Measurements from ENCODE around the gene NT5C3A.

GRCh38 chr7:33109758-33110238 is 47.2 kb upstream of the NT5C3A start:
- no peak for TF ChIP-seq ZNF670 (tag by site-specific recombination; IDR thresholded peaks at IDR 0.05; ENCODE audit: low read depth)
- no peak for TF ChIP-seq CTCF (tag by site-specific recombination; IDR thresholded peaks at IDR 0.05)
- TF ChIP-seq ZNF701 (tag by site-specific recombination; IDR thresholded peaks at IDR 0.05): no peak
- TF ChIP-seq ZNF274 (IDR thresholded peaks at IDR 0.05; ENCODE audit: low read length): no peak
- no peak for TF ChIP-seq ZNF274 (tag by site-specific recombination; IDR thresholded peaks at IDR 0.05; ENCODE audit: borderline replicate concordance)
- no peak for TF ChIP-seq ZNF558 (tag by site-specific recombination; IDR thresholded peaks at IDR 0.05)
- TF ChIP-seq ZBTB8A (tag by site-specific recombination; IDR thresholded peaks at IDR 0.05): peak; percentile 45; the same call in 1 of the 2 replicates
- TF ChIP-seq ZEB2 (tag by site-specific recombination; IDR thresholded peaks at IDR 0.05): no peak
- TF ChIP-seq HOXD13 (CRISPR knock-in tag; IDR thresholded peaks at IDR 0.05; ENCODE audit: borderline replicate concordance): no peak
- no peak for TF ChIP-seq ZNF223 (tag by site-specific recombination; IDR thresholded peaks at IDR 0.05)
- no peak for TF ChIP-seq BCL11A (tag by site-specific recombination; IDR thresholded peaks at IDR 0.05; ENCODE audit: low read depth)
- no peak for TF ChIP-seq ZFP41 (tag by site-specific recombination; IDR thresholded peaks at IDR 0.05; ENCODE audit: borderline replicate concordance)
- TF ChIP-seq ZNF571 (tag by site-specific recombination; IDR thresholded peaks at IDR 0.05): no peak
- TF ChIP-seq REST (tag by site-specific recombination; IDR thresholded peaks at IDR 0.05): no peak

Measured in HEK293 (cell line).